Measurements from ENCODE around the gene MERTK. TPM values are rescaled to one million over a fixed set of nuclear protein-coding genes. Genes with fewer than 3 reads are reported as not detected.

Gene MERTK
- total RNA-seq, 1 donor from 2014 or later = 4.3 TPM

DNA sequence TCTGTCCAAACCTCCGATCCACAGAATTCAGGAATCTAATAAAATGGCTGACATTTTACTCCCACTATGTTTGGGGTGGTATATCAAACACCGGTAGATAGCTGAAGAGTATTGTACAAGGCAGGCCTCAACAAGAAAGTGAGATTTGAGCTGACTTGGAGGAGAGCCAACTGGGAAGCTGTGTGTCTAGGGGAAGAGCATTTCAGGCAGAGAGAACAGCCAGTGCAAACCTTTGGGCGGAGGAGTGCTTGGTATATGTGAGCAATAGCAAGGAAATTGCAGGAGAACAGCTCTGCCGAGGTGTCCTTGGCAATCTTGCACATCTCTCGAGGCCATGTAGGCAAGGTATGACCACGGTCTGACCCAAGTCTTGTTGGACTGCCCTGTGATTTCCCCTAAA, 1.8 kb upstream of the MERTK start:
- no peak overlapping the region for H3K4me3 ChIP-seq (ENCODE audit: low read depth, low read length)
- no peak for DNase-seq (ENCODE audit: low read depth)
- TF ChIP-seq CTCF (conservative IDR thresholded peaks at IDR 0.05; ENCODE audit: low read depth, low read length) = no peak

GRCh38 chr2:111897630-111897923, 830 bp upstream of the MERTK start:
- no peak for TF ChIP-seq CTCF (conservative IDR thresholded peaks at IDR 0.05; ENCODE audit: low read depth, low read length)
- no peak for DNase-seq (ENCODE audit: low read depth)
- peak overlapping the region; percentile 86 for H3K4me3 ChIP-seq (ENCODE audit: low read depth, low read length)

DNA sequence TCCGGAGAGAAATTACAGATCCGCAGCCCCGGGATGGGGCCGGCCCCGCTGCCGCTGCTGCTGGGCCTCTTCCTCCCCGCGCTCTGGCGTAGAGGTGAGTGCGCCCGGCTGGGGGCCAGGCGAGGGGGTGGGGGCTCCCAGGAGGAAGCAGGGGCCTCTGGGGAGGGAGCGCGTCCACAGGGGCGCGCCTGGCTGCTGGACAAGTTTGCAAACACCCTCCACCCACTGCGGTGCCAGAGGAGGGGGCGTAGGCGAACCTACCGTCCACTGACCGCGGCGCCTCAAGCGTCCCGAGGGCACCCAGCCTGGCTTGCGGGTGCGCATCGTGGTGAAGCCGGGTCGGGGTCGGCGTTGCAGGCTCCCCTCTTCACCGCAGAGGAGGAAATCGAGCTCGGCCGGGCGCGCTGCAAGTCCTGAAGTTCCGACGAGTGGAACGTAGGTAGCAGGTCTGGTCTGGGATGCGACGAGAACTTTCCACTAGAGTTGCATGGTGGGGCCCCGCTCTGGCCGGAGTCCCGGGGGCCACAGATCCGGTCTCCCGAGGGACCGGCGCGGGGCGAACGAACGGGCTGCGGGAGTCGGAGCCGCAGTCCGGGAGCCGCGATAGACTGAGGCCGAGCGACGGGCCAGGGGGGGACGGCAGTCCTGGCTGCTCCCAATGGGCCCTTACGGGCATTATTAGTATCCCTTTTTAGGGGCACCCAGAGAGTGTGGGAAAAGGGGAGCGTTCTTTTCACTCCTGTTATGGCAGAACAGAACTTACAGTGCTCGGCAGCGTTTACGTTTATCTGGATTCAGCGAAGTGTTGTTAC, 502 bp downstream of the MERTK start:
- no peak for TF ChIP-seq CTCF (conservative IDR thresholded peaks at IDR 0.05; ENCODE audit: low read depth, low read length)
- peak overlapping the region; percentile 86 for H3K4me3 ChIP-seq (ENCODE audit: low read depth, low read length)
- DNase-seq (ENCODE audit: low read depth) = no peak

- H3K4me3 ChIP-seq (ENCODE audit: low read depth, low read length) = no peak overlapping the region
- no peak for DNase-seq (ENCODE audit: low read depth)
- TF ChIP-seq CTCF (conservative IDR thresholded peaks at IDR 0.05; ENCODE audit: low read depth, low read length) = peak; percentile 62
These were observed 2.5 kb downstream of the MERTK start for GRCh38 chr2:111900859-111901258.

- DNase-seq (ENCODE audit: low read depth) = no peak
- TF ChIP-seq CTCF (conservative IDR thresholded peaks at IDR 0.05; ENCODE audit: low read depth, low read length) = no peak
- H3K4me3 ChIP-seq (ENCODE audit: low read depth, low read length) = no peak overlapping the region
These were observed 5.1 kb downstream of the MERTK start for GRCh38 chr2:111903516-111903915.

GRCh38 chr2:111903930-111904439, 5.6 kb downstream of the MERTK start:
- TF ChIP-seq CTCF (conservative IDR thresholded peaks at IDR 0.05; ENCODE audit: low read depth, low read length) = no peak

More at GRCh38 chr2:111903930-111904439, 5.6 kb downstream of the MERTK start:
- H3K4me3 ChIP-seq (ENCODE audit: low read depth, low read length) = no peak overlapping the region
- DNase-seq (ENCODE audit: low read depth) = no peak
